Upper lobe of left lung (tissue), 4 donors: ENCODE results near the gene CHIT1.

ENCODE experiments used
- POLR2A ChIP-seq, 4 donors: fragments of 450-650 bp; IDR thresholded peaks; one replicate each; pipeline ENCODE4 v1.5.1; 2016 to 2017; ENCODE audit warnings: antibody characterized with exemption in 4 of 4, mild to moderate bottlenecking in 2 of 4
- TF ChIP-seq, protein P1 (sequence below), 6 experiments: fragments of 450-650 bp in 4 of 6; fragments of 200-600 bp in 2 of 6; sonication (generic) in 2 of 6; IDR thresholded peaks; one replicate each; pipeline ENCODE4 v1.5.1; 2016 to 2019; ENCODE audit warnings: antibody characterized with exemption in 6 of 6

DNA sequence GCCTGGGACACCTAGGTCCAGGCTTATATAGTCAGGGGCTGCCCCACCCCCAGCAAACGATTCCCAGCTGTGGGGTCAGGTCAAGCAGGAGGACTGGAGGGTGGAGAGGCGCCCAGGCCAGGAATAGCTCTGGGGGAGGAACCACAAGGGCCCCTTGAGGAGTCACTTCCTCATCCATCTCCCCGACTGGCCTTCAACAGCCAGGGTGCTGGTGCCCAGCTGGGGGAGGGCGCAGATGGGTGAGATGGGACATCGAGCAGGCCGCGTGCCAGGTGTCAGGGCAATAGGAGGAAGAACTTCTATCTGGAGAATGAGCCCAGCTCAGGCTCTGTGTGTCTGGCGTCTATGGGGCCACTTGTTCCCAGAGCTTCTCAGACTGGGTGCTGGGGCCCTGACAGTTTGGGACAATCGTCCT lies 53.6 kb downstream of the CHIT1 start:
- no peak for TF ChIP-seq POLR2A (IDR thresholded peaks at IDR 0.05)
- TF ChIP-seq, protein P1, sequence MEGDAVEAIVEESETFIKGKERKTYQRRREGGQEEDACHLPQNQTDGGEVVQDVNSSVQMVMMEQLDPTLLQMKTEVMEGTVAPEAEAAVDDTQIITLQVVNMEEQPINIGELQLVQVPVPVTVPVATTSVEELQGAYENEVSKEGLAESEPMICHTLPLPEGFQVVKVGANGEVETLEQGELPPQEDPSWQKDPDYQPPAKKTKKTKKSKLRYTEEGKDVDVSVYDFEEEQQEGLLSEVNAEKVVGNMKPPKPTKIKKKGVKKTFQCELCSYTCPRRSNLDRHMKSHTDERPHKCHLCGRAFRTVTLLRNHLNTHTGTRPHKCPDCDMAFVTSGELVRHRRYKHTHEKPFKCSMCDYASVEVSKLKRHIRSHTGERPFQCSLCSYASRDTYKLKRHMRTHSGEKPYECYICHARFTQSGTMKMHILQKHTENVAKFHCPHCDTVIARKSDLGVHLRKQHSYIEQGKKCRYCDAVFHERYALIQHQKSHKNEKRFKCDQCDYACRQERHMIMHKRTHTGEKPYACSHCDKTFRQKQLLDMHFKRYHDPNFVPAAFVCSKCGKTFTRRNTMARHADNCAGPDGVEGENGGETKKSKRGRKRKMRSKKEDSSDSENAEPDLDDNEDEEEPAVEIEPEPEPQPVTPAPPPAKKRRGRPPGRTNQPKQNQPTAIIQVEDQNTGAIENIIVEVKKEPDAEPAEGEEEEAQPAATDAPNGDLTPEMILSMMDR (IDR thresholded peaks at IDR 0.05) = no peak
